ENCODE data around the gene PTBP3. TPM values are rescaled to one million over a fixed set of nuclear protein-coding genes. Genes with fewer than 3 reads are reported as not detected.

Gene PTBP3
- total and polyA plus RNA-seq, 2 experiments from 2014 or later: 14.7 to 26.5 TPM

GRCh38 chr9:112322701-112323377 is 10.6 kb downstream of the PTBP3 start:
- DNase-seq: no peak
- TF ChIP-seq EZH2phosphoT487 (IDR thresholded peaks at IDR 0.05; ENCODE audit: insufficient read depth, low read depth) (no peak), EZH2 (IDR thresholded peaks at IDR 0.05; ENCODE audit: insufficient read depth, poor library complexity, severe bottlenecking) (no peak)
- 95 to 98% methylated on average over 5 of the region's 5 CpGs for WGBS, 2 experiments (ENCODE audit: low coverage in 1 of 2, low lambda C conversion rate in 2 of 2, missing lambda C conversion rate in 2 of 2)
- H3K9me2 ChIP-seq (ENCODE audit: insufficient read depth): no peaks in the 10 kb centered on the region
- H3K9ac ChIP-seq: no peak overlapping the region
- peaks cover 8% of the 10 kb centered on the region for H3K4me1 ChIP-seq (ENCODE audit: insufficient read depth)
- H3K79me2 ChIP-seq (ENCODE audit: insufficient read depth): peaks cover 100% of the 10 kb centered on the region
- in situ Hi-C loops (cut with MboI): no loop called here
- peaks cover 3% of the 10 kb centered on the region; the same call in 1 of the 2 replicates for H3F3A ChIP-seq (ENCODE audit: insufficient read depth)
- no peaks in the 10 kb centered on the region for H3K36me3 ChIP-seq (ENCODE audit: low read depth)
- peaks cover 48% of the 10 kb centered on the region for H4K20me1 ChIP-seq (ENCODE audit: insufficient read depth)
- no peak overlapping the region for H3K4me2 ChIP-seq (ENCODE audit: unreplicated experiment)
- H3K9me3 ChIP-seq (ENCODE audit: low read depth): no peaks in the 10 kb centered on the region
- no peak overlapping the region for H3K4me3 ChIP-seq
- no peaks in the 10 kb centered on the region for H3K27me3 ChIP-seq (replicated peaks; ENCODE audit: insufficient read depth)
- H3K27ac ChIP-seq: no peak overlapping the region
- no peak overlapping the region for H2AFZ ChIP-seq

GRCh38 chr9:112316258-112316943 is 17.0 kb downstream of the PTBP3 start:
- Histone ChIP-seq H3K27ac (no peak overlapping the region), H2AFZ (no peak overlapping the region), H3K4me2 (ENCODE audit: unreplicated experiment) (no peak overlapping the region), H3F3A (ENCODE audit: insufficient read depth) (no peaks in the 10 kb centered on the region), H3K9me2 (ENCODE audit: insufficient read depth) (no peaks in the 10 kb centered on the region), H3K4me3 (no peak overlapping the region), H3K4me1 (ENCODE audit: insufficient read depth) (no peaks in the 10 kb centered on the region), H3K36me3 (ENCODE audit: low read depth) (no peaks in the 10 kb centered on the region), H3K79me2 (ENCODE audit: insufficient read depth) (peaks cover 100% of the 10 kb centered on the region), H3K9me3 (ENCODE audit: low read depth) (no peaks in the 10 kb centered on the region), H3K27me3 (replicated peaks; ENCODE audit: insufficient read depth) (no peaks in the 10 kb centered on the region), H3K9ac (no peak overlapping the region), H4K20me1 (ENCODE audit: insufficient read depth) (peaks cover 48% of the 10 kb centered on the region)
- DNase-seq: no peak
- 93 to 95% methylated on average over 11 of the region's 11 CpGs for WGBS, 2 experiments (ENCODE audit: low coverage in 1 of 2, low lambda C conversion rate in 2 of 2, missing lambda C conversion rate in 2 of 2)
- TF ChIP-seq EZH2 (IDR thresholded peaks at IDR 0.05; ENCODE audit: insufficient read depth, poor library complexity, severe bottlenecking) (no peak), EZH2phosphoT487 (IDR thresholded peaks at IDR 0.05; ENCODE audit: insufficient read depth, low read depth) (no peak)
- in situ Hi-C loops (cut with MboI): no loop called here

DNA sequence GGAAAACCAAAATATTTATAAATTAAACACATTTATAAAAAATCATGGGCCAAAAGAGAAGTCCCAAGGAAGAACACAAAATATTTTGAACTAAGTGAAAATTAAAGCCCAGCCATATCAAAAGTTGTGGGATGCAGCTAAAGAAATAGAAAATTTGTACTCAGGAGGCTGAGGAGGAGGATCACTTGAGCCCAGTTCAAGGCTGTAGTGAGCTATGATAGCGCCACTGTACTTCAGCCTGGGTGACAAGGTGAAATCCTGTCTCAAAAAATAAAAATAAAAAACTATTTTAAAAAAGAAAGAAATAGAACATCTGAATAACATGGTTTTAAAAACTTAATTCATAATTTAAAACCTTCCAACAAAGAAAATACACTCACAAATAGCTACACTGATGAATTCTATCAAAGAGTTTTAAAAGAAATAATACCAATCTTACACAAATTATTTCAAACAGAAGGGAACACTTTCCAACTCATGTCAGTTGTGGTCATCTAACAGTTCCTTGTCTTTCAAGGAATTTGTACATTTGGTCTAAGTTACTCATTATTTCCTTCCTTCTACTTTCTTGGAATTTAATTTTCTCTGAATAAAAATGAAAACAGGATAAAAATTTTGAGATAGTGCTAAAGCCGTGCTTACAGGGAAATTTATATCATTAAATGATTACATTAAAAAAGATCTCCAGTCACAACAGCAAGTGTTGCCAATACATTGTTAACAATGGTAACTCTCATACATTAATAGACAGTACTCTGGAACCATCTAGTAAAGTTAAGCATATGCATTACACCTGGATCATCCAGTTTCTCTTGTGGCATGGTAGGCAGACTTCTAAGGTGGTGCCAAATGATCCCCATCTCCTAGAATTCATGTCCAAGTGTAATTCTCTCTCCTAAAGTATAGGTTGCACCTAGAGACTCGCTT is 17.8 kb downstream of the PTBP3 start:
- no peaks in the 10 kb centered on the region for H3K27me3 ChIP-seq (replicated peaks; ENCODE audit: insufficient read depth)
- peaks cover 46% of the 10 kb centered on the region for H4K20me1 ChIP-seq (ENCODE audit: insufficient read depth)
- WGBS, 2 experiments (ENCODE audit: low coverage in 1 of 2, low lambda C conversion rate in 2 of 2, missing lambda C conversion rate in 2 of 2): 99 to 100% methylated on average over 3 of the region's 3 CpGs
- no peak overlapping the region for H2AFZ ChIP-seq
- TF ChIP-seq EZH2 (IDR thresholded peaks at IDR 0.05; ENCODE audit: insufficient read depth, poor library complexity, severe bottlenecking) (no peak), EZH2phosphoT487 (IDR thresholded peaks at IDR 0.05; ENCODE audit: insufficient read depth, low read depth) (no peak)
- H3K4me2 ChIP-seq (ENCODE audit: unreplicated experiment): no peak overlapping the region
- DNase-seq: no peak
- no peak overlapping the region for H3K9ac ChIP-seq
- no peaks in the 10 kb centered on the region for H3K9me3 ChIP-seq (ENCODE audit: low read depth)
- H3K4me3 ChIP-seq: no peak overlapping the region
- peaks cover 100% of the 10 kb centered on the region for H3K79me2 ChIP-seq (ENCODE audit: insufficient read depth)
- no peaks in the 10 kb centered on the region for H3K36me3 ChIP-seq (ENCODE audit: low read depth)
- no peaks in the 10 kb centered on the region for H3F3A ChIP-seq (ENCODE audit: insufficient read depth)
- no peaks in the 10 kb centered on the region for H3K9me2 ChIP-seq (ENCODE audit: insufficient read depth)
- H3K27ac ChIP-seq: no peak overlapping the region
- H3K4me1 ChIP-seq (ENCODE audit: insufficient read depth): no peaks in the 10 kb centered on the region
- in situ Hi-C loops (cut with MboI): no loop called here

DNA sequence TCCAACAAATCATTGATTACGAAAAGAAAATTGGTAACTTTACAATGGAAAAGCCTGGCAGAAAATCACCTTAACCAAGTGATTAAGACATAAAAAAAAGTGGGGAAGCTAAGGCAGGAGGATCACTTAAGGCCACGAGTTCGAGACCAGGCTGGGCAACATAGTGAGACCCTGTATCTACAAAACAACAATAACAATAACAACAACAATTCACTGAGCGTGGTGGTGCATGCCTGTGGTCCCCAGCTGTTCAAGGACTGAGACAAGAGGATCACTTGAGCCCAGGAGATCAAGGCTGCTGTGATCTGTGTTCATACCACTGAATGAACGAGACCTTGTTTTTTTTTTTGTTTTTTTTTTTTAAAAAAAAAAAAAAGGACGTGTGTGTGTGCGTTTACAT is 21.3 kb downstream of the PTBP3 start:
- WGBS, 2 experiments (ENCODE audit: low coverage in 1 of 2, low lambda C conversion rate in 2 of 2, missing lambda C conversion rate in 2 of 2): 91 to 94% methylated on average over 7 of the region's 7 CpGs
- in situ Hi-C loops (cut with MboI): no loop called here
- no peak for DNase-seq
- no peaks in the 10 kb centered on the region for H3K27me3 ChIP-seq (replicated peaks; ENCODE audit: insufficient read depth)
- H3K9me2 ChIP-seq (ENCODE audit: insufficient read depth): no peaks in the 10 kb centered on the region
- H3F3A ChIP-seq (ENCODE audit: insufficient read depth): no peaks in the 10 kb centered on the region
- H3K9me3 ChIP-seq (ENCODE audit: low read depth): no peaks in the 10 kb centered on the region
- H3K4me3 ChIP-seq: no peak overlapping the region
- H3K4me1 ChIP-seq (ENCODE audit: insufficient read depth): no peaks in the 10 kb centered on the region
- TF ChIP-seq EZH2phosphoT487 (IDR thresholded peaks at IDR 0.05; ENCODE audit: insufficient read depth, low read depth): no peak
- no peak for TF ChIP-seq EZH2 (IDR thresholded peaks at IDR 0.05; ENCODE audit: insufficient read depth, poor library complexity, severe bottlenecking)
- H3K9ac ChIP-seq: no peak overlapping the region
- no peak overlapping the region for H2AFZ ChIP-seq
- H3K79me2 ChIP-seq (ENCODE audit: insufficient read depth): peaks cover 100% of the 10 kb centered on the region
- H4K20me1 ChIP-seq (ENCODE audit: insufficient read depth): peaks cover 42% of the 10 kb centered on the region
- H3K27ac ChIP-seq: no peak overlapping the region
- no peaks in the 10 kb centered on the region for H3K36me3 ChIP-seq (ENCODE audit: low read depth)
- no peak overlapping the region for H3K4me2 ChIP-seq (ENCODE audit: unreplicated experiment)
